Hematopoietic multipotent progenitor cell treated with erythropoietin and hydrocortisone succinate and interleukin-3 and kit ligand, for 4 days (in vitro differentiated cells): ENCODE results near the gene BMPER.

Source experiments
- DNase-seq: peaks from one replicate; pipeline ENCODE4 v3.0.0-alpha.2; 2015

Gene BMPER

GRCh38 chr7:34067005-34067778, 161.9 kb downstream of the BMPER start:
- DNase-seq: no peak

DNA sequence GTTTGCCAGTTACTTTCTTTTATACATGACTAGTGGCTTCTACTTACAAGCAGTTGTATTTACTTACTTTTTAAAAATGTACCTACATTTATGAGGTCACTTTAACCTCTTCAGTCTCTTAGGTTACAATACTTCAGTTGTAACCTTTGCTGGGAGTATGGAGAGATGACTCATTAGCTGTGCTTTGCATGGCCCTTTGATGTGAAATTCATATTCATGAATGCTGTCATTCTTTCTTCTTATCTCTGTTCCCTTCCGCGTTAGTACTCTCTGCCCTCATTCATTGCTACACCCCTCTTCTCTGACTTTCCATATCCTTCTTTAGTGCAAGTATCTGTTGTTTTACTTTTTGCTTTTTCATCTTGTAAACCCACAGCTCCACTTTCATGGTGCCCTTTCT, 164.3 kb downstream of the BMPER start:
- DNase-seq: no peak

GRCh38 chr7:34070511-34071323, 165.4 kb downstream of the BMPER start:
- DNase-seq: no peak

DNA sequence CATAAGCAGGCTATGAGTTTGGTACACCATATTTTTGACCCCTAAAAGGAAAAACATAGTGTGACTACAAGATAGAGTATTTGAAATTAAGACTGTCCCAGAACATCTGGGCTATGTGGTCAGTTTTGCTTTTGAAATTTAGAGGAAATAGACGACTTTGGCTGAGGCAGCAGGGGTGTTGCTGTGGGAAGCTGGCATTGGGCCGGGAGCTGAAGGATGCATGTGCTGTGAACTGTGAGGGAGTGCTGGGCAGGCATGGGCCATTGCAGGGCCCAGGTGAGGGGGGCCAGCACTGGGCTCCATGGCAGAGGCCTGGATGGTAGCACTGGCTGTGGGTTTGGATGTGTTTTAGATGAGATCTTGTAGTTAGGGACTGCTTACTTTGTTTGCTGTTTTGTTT, 168.3 kb downstream of the BMPER start:
- DNase-seq: no peak

GRCh38 chr7:34074421-34074820, 169.1 kb downstream of the BMPER start:
- DNase-seq: no peak

DNA sequence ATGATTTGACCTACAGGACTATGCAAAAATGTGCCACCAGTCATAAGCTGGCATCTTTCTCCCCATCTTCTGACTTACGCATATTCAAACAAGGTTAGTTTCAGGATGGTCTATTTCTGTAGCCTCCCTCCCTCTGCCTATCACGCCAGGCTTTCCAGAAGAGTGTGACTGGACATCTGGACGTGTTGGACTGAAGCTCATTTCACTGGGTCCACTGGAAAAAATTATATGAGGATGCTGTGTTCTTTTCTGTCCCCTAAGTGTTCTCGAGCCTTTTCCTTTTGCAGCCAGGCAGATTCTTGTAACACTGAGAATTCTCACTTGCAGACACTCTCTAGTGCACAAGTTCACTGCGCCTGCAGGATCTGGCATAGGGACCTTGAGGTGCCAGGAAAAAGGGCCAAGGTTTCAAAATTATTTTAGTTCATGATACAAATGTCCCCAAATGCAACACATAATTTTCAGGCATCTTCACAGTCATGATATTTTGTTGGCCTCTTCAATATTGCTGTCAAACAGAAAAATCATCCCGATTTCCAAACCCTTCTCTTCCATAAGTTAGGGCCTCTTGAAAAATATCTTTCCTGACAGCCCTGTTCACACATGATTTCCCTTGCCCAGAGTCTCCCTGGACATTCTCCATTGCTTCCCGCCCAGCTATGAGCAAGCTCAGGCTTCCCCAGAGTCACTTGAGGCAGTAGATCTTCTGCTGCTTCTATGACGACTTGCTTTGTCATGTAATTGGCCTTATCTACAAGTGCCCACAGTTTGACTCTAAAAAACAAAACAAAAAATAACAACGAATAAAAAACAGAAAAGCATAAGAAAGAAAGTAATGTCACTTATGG, 170.4 kb downstream of the BMPER start:
- DNase-seq: no peak

- no peak for DNase-seq
These were observed 171.8 kb downstream of the BMPER start for GRCh38 chr7:34077168-34077567.

DNA sequence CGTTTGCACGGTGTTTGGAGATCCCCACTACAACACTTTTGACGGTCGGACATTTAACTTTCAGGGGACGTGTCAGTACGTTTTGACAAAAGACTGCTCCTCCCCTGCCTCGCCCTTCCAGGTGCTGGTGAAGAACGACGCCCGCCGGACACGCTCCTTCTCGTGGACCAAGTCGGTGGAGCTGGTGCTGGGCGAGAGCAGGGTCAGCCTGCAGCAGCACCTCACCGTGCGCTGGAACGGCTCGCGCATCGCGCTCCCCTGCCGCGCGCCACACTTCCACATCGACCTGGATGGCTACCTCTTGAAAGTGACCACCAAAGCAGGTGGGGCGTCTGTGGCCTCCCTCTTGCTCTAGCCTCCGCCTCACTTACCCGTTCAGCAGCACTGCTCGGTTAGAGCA, 173.5 kb downstream of the BMPER start:
- no peak for DNase-seq

DNA sequence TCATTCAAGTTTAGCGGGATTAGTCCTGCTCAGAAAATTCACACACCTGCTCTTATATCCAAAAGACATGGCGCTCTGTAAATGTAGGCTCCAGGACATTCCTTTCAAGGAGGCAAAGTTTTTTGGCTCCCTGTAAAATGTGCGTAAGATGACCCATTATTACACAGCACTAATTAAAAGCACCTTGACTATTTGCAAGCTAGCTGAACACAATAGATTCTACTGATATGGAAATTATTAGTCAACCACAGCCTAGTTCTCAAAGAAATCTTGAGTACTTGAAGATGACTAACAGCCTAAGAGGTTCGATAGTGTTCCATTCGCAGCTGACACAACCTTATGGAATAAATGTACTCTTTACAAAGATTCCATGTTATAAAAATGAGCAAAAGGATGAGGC, 175.2 kb downstream of the BMPER start:
- DNase-seq: no peak

DNA sequence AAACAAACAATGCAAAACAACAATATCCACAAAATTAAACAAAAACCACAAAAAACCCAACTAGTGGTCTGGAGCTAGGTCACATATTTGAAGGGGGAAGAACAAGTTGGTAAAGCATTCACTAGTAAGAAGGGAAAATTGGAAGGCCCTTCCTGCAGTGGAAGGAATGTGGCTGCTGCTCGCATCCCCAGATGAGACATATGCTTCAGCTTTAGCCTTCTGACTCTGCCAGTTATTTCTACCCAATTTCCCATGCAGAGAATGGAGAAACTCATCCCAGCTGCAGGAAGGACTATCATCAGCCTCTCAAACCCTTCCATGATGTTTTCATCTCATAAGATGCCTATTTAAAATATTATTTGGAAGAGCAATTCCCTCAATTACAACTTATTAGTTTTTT, 176.6 kb downstream of the BMPER start:
- no peak for DNase-seq

- no peak for DNase-seq
These were observed 178.1 kb downstream of the BMPER start for GRCh38 chr7:34083440-34083839.

DNA sequence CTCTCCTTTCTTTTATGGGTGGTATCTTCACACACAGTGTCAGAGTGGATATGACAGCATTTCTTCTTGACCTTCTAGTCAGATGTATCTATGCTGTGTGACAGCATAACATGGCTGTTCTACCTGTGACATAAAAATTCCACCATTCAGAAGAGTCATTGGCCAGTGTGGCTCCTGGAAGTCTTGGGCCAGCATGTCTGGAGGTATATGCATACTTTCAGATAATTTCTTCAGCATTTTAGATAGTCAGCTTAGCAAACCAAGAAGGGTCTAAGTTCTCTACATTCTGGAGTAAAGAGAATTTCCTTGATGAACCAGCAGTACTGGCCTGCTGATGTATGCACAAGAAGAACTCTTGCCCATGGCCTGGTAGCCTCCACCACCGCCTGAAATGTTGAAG, 179.3 kb downstream of the BMPER start:
- no peak for DNase-seq

DNA sequence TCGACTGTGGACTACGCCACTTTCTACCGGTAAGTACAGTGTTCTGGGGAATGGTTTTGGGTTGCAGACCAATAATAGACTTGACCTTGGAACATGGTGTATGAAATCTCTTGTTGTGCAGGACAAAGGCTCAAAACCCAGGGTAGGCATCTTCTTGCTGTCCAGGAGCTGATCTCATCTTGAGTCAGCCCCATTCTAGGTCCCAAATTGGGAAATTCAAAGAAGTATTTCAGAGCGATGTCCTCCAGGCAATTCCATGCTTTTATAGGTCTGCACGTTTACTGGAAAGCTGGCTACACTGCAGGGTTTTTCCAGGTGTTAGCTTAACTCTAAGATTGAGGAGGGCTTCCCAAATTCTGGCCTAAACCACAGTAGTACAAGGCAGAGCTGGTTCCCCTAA, 180.7 kb downstream of the BMPER start:
- DNase-seq: no peak

- DNase-seq: no peak
These were observed 181.6 kb downstream of the BMPER start for GRCh38 chr7:34086981-34087380.

GRCh38 chr7:34087892-34088891, 182.9 kb downstream of the BMPER start:
- peak; percentile 32 for DNase-seq

DNA sequence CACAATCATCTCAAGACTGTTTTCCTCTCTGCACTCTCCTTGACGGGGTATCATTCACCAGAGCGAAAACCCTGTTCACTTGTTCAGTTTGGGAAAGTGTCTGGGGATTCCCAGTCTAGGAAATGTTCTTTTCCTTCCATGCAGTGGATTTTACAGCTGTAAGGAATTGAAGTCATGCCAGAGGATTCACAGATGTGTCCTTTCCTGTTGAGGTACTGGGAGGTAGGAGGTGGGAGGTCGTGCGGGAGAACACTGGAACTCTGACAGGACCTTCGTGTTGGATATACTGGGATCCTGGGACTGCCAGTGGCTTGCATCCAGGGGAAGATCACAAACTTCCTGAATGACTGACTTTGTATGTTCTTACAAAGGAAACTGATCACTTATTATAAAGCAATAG, 185.5 kb downstream of the BMPER start:
- no peak for DNase-seq

GRCh38 chr7:34091321-34091917, 186.1 kb downstream of the BMPER start:
- peak; percentile 49 for DNase-seq

- DNase-seq: no peak
These were observed 187.9 kb downstream of the BMPER start for GRCh38 chr7:34093276-34093675.

GRCh38 chr7:34096198-34096651, 190.9 kb downstream of the BMPER start:
- no peak for DNase-seq

DNA sequence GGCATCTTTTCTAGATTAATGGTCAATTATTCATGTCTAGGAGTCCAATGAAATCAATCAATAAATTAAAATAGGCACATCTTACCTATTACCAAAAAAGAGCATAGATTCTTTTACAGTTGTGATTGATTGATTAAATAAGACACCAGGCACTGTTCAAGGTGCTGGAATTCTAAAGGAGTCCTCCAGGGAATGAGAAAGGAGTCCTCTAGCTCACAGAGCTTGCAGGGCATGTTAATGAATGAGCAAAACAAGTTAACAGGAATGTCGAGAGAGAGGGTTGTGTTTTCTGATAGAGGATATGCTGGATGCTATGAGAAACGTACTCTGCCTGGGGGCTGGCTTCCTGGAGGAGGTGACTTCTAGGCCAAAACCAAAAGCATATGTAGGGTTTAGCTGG, 191.4 kb downstream of the BMPER start:
- no peak for DNase-seq

GRCh38 chr7:34100661-34101060, 195.3 kb downstream of the BMPER start:
- no peak for DNase-seq

DNA sequence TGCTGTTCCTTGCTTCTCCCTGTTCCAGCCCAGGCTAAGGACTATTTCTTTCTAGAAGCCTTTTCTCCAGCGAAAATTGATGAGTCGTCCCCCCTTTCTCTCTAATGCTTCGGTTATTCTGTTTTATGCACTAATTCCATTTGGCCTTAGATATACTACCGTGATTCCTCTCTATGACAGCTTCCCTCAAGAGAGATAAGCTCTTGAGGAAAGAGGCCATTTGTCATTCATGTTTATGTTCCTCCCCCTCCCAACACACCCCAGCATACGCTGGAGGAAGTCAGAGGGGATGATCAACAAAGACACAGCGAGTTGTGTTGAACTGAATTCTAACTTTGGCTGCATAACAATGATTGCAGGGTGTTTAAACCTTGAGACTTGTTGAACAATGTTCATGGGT, 198.8 kb downstream of the BMPER start:
- no peak for DNase-seq
